Tongue (tissue), 2 donors: Measurements from ENCODE around the gene TYROBP. TPM values are rescaled to one million over a fixed set of nuclear protein-coding genes. Genes with fewer than 3 reads are reported as not detected.
"Not testable (repeated sequence)": the region's sequence is repeated elsewhere in the genome, so short reads cannot be mapped to it uniquely, and the experiment has no call there.

Source experiments
- DNase-seq: peaks from one replicate; pipeline ENCODE4 v3.0.0-alpha.2; 2015
- total RNA-seq: library from RNA; depleted of rRNA; stranded (reverse); fragments of >200 nt; gene quantifications from one replicate; pipeline ENCODE4 v1.2.3, GENCODE V29; 2014

Gene TYROBP
- 3.6 TPM for total RNA-seq

- no peak for DNase-seq
Measured at GRCh38 chr19:35908010-35908441, at the start of gene TYROBP. Gene TYROBP, minus strand, starts transcription at chr19:35908295. Its CDS starts 67 bp downstream, at chr19:35908228.

DNA sequence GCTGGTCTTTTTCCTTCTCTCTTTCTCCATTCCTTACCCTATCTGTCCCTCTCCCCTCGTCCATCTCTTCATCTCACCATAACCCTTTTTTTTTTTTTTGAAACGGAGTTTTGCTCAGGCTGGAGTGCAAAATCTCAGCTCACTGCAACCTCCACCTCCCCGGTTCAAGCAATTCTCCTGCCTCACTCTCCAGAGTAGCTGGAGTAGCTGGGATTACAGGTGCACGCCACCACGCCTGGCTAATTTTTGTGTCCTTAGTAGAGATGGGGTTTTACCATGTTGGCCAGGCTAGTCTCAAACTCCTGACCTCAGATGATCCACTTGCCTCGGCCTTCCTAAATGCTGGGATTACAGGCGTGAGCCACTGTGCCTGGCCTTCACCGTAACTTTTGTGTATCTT lies 49.3 kb upstream of the TYROBP start:
- not testable (repeated sequence) for DNase-seq

GRCh38 chr19:35955881-35956634 lies 48.0 kb upstream of the TYROBP start:
- DNase-seq, result no peak

DNA sequence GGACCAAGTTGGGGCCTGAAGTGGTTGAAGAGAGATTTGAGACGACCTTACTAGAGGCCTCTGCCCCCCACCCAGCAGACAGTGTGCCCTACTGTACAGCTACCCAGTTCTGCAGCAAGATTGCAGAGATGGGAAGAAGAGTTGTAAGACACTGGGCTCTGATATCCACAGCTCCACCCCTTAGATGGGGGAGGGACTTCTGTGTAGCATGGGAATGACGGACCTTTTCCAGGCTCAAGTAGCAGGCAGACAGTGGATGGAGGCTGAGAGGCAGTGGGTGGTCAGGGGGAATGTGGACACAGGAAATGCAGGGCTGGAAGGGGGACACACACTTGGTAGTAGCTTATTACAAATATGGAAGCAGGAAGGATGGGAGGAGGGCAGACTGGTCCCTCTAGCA lies 41.0 kb upstream of the TYROBP start:
- DNase-seq, result no peak

DNA sequence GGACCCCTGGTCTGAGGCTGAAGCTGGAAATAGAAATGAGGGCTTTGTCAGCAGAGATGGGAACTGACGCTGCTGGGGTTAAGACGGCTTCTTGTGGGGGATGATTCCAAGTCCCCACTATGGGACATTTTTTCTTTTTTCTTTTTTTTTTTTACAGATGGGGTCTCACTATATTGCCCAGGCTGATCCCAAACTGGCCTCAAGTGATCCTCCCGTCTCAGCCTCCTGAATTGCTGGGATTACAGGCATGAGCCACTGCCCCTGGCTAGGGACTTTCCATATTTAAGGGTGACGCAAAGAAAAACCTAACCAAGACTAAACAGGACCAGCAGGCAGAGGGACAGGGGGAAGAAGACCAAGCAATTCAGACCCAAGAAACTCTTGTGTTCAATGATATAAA lies 38.1 kb upstream of the TYROBP start:
- no peak for DNase-seq

GRCh38 chr19:35945121-35945790 lies 37.2 kb upstream of the TYROBP start:
- no peak for DNase-seq

GRCh38 chr19:35944556-35944955 lies 36.5 kb upstream of the TYROBP start:
- no peak for DNase-seq

DNA sequence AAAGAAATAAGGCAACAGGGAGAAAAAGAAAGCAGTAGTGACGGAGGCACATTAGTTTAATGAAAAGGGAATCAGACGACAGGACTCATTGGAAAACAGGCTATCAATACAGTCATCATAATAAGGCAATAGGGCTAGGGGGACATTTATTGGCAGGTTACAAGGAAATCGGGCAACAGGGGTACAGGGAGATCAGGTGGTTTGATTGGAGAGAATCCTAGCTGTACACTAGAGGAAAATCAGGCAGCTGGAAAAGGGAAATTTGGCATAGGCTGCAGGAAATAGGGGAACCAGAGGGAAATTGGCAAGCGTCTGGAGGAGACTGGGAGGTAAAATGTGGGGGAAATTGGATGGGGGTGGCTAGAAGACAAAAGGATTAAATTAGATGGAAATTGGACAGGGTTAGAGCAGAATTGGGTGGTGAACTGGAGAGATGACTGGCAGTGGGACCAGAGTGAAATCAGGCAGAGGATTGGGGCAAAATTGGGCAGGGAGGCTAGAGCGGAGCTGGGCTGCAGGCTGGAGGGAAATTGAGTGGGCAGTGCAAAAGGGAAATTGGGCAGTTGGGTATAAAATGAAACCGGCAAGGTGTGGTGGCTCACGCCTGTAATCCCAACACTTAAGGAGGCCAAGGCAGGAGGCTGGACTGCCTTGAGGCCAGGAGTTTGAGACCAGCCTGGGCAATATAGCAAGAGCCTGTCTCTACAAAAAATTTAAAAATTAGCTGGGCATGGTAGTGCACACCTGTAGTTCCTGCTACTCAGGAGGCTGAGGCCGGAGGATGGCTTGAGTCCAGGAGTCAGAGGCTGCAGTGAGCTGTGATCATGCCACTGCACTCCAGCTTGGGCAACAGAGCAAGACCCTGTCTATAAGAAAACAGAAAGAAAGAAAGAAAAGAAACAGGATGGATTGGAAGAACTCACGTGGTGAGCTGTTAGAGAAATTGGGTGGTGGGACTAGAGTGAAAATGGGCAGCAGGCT lies 35.5 kb upstream of the TYROBP start:
- DNase-seq, result no peak

- DNase-seq, result no peak
Measured at GRCh38 chr19:35942235-35942634, 34.1 kb upstream of the TYROBP start.

- DNase-seq, result no peak
Measured at GRCh38 chr19:35940839-35941238, 32.7 kb upstream of the TYROBP start.

DNA sequence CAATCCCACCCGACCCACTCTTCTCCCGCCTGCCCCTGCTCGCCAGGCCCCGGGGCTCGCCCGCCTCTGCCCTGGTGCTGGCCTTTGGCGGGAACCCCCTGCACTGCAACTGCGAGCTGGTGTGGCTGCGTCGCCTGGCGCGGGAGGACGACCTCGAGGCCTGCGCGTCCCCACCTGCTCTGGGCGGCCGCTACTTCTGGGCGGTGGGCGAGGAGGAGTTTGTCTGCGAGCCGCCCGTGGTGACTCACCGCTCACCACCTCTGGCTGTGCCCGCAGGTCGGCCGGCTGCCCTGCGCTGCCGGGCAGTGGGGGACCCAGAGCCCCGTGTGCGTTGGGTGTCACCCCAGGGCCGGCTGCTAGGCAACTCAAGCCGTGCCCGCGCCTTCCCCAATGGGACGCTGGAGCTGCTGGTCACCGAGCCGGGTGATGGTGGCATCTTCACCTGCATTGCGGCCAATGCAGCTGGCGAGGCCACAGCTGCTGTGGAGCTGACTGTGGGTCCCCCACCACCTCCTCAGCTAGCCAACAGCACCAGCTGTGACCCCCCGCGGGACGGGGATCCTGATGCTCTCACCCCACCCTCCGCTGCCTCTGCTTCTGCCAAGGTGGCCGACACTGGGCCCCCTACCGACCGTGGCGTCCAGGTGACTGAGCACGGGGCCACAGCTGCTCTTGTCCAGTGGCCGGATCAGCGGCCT lies 32.1 kb upstream of the TYROBP start:
- no peak for DNase-seq

- DNase-seq, result no peak
Measured at GRCh38 chr19:35939307-35940077, 31.4 kb upstream of the TYROBP start.

DNA sequence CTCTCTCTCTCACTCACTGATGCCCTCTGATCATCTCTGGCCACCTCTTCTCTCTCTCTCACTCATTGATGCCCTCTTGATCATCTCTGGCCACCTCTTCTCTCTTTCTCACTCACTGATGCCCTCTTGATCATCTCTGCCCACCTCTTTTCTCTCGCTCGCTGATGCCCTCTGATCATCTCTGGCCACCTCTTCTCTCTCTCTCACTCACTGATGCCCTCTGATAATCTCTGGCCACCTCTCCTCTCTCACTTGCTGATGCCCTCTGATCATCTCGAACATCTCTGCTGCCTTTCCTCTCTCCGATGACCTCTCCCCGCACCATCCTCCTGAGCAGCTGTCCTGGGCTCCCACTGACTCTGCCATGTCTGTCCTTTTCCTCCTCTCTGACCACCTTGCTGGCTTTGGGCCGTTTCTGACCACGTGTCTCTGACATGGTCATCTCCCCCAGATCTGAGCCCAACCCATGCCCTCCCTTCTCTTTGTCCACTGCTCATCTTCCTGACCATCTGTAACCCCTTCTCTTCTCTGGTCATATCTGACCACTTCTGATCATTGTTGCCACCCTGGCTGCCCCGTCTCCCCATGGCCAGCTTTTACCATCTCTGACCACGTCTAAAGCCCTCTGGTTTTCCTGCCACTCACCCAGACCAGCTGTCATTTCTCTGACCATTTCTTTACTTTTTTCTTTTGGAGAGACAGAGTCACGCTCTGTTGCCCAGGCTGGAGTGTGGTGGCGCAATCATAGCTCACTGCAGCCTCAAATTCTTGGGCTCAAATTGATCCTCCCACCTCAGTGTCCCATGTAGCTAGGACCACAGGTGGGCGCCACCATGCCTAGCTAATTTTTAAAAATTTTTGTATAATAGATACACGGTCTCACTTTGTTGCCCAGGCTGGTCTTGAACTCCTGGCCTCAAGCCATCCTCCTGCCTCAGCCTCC lies 30.5 kb upstream of the TYROBP start:
- no peak for DNase-seq

DNA sequence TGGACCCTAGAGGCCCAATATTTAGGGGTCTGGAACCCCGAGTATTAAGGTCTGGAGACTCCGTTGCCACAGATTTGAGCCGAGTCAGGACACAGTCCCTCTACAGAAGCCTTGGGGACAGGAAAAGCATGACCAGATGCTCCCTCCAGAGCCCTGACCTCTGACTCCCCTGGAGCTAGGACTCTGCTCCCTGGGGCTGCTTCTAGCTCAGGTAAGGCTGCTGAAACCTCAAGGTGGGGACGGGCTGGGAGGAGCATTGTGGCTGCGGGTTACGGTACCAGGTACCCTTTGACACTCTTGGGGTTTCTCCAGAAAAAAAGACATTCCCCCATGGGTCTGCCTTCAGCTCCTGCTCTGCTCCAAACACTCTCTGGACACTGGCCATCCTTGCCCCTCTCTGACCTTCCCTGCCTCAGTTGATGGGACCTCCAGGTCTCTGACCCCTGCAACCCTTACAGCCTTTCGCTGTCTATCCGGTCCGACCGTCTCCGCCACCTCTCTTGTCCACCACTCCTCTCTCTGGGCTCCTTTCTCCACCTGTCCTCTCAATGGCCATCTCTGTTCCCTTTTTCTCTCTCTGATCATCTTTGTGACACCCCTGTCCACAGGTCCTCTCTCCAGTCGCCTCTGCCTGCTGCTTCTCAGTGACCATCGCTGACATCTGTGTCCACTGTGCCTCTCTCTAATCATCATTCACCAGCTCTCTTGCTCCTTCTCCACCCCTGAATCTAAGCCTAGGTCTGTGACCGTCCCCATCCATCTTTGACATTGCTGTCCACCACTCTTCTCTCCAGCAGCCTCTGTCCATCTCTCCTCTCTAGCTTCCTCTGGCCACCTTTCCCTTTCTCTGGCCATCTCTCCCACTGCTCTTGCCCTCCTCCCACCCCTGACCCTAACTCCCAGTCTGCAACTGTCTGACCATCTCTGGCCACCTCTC lies 29.5 kb upstream of the TYROBP start:
- DNase-seq, result no peak

- DNase-seq, result no peak
Measured at GRCh38 chr19:35936738-35937268, 28.7 kb upstream of the TYROBP start.

DNA sequence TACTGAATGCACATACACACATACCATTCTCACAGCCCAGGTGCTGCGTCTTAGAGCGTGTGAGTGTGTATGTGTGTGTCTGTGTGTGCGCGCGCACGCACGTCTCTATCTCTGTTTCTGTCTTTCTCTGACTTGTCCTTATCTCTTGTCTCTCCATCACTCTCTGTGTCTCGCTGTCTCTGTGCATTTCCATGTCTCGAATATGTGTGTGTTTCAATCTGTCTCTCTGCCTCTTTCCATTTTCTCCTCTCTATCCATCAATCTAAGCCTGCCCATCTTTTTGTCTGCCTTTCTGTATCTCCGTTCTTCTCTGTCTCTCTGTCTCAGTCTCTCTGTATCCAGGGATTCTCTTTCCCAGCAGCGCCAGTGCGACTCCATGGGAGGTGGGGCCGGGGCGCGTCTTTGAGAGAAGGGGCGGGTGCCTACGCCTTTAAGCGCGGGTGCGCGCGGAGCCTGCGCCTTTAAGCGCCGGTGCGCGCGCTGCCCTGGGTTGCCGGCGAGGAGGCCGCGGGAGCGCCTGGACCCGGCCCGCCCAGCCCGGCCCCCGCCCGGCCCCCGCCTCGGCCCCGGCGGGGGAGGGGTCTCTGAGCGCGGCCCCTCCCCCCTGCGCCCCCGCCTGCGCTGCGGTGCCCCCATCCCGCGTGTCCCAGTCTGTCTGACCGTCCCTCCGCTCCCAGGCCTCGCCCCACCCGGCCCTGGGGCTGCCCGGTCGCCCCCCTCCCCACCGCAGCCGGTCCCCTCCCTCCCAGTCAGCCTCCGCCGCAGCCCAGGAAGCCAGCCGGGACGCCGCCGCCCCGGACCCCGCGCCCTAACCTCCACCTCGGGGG lies 28.0 kb upstream of the TYROBP start, which contains the start of gene LRFN3:
Gene LRFN3, plus strand, starts transcription at position 464 of the 827 bp plus-strand sequence. CDS start 3,052 bp downstream, outside the sequence.
- peak; percentile 89 for DNase-seq

DNA sequence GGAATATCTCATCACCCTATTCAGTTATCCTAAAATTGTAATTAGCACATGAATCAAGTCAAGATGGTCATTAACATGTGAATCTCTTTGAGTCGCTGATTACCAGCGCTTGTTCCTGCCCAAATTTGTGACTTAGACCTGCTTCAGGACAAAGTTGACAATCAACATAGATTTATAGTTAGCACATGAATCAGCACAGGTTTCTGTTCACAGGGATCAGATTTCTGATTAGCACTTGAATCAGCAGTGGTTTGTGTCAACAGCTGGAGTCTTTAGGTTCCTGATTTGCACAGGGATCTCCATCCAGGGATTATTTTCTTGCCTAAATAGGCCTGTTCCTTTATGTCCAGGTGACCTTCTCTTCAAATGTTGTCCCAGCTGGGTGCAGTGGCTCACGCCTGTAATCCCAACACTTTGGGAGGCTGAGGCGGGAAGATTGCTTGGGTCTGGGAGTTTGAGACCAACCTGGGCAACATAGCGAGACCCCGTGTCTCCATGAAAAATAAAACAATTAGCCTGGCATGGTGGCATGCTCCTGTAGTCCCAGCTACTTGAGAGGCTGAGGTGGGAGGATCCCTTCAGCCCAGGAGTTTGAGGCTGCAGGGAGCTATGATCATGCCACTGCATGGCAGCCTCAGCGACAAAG lies 24.3 kb upstream of the TYROBP start:
- no peak for DNase-seq
